ENCODE results near the gene ATG9A. TPM values are rescaled to one million over a fixed set of nuclear protein-coding genes. Genes with fewer than 3 reads are reported as not detected.

Gene ATG9A, protein sequence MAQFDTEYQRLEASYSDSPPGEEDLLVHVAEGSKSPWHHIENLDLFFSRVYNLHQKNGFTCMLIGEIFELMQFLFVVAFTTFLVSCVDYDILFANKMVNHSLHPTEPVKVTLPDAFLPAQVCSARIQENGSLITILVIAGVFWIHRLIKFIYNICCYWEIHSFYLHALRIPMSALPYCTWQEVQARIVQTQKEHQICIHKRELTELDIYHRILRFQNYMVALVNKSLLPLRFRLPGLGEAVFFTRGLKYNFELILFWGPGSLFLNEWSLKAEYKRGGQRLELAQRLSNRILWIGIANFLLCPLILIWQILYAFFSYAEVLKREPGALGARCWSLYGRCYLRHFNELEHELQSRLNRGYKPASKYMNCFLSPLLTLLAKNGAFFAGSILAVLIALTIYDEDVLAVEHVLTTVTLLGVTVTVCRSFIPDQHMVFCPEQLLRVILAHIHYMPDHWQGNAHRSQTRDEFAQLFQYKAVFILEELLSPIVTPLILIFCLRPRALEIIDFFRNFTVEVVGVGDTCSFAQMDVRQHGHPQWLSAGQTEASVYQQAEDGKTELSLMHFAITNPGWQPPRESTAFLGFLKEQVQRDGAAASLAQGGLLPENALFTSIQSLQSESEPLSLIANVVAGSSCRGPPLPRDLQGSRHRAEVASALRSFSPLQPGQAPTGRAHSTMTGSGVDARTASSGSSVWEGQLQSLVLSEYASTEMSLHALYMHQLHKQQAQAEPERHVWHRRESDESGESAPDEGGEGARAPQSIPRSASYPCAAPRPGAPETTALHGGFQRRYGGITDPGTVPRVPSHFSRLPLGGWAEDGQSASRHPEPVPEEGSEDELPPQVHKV
- total RNA-seq: 78.2 TPM
- long read RNA-seq, full-length matches to known transcripts: 137 of 216 reads
- long read RNA-seq, partial matches to known transcripts: 42 of 216 reads
- long read RNA-seq, other reads (novel, unspliced or antisense): 37 of 216 reads

DNA sequence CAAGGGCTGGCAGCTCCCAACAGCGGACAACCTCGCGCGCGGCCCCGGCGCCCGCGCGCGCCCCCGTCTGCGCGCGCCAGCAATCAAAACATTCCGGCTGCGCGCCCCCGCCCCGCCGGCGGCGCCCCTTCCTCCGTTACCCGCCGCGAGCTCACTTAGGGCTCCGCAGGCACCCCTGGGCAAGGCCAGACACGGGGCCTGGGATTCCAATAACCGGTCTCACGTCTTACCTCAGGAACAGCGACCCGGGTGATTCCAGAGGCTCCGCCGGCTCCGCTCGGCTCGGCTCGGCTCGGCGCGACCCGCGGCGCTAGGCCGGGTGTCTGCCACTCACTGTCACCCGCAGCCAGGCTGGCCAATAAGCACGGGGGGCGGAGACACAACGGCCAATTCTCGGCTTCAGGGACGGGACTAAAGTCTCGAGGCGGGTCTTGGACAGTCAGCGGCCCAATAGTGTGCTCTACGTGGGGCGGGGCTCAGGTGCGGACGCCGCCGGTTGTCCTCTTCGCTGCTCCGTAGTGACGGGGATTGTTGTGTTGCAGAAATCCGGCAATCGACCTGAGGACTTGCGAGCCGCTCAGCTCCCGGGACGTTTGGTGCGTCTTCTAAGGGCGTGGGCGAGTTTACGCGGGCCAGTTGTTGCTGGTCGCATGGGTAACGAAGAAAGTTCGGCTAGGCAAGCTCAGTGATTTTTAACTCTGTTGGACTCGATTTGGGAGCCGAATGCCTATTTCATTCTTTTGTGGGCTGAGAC is at the start of gene ATG9A, which contains the start of gene ANKZF1:
ATG9A (minus strand) TSS at position 332 of the 754 bp plus-strand sequence. CDS start 1,612 bp downstream, outside the sequence.
ANKZF1 (plus strand) TSS at position 502 of the 754 bp plus-strand sequence. CDS start 452 bp downstream, outside the sequence.
- peak; percentile 99 for DNase-seq
- H3K9me3 ChIP-seq (replicated peaks): no peaks in the 10 kb centered on the region
- peaks cover 61% of the 10 kb centered on the region for H3K36me3 ChIP-seq
- H3K4me3 ChIP-seq: peak within 1 kb of the TSS; percentile 83
- peak within 1 kb of the TSS; percentile 96 for H3K27ac ChIP-seq (replicated peaks)
- H3K4me1 ChIP-seq: peaks cover 65% of the 10 kb centered on the region
- TF ChIP-seq CTCF (IDR thresholded peaks at IDR 0.05; ENCODE audit: borderline replicate concordance): no peak
- no peaks in the 10 kb centered on the region for H3K27me3 ChIP-seq (ENCODE audit: low read depth)
- intact Hi-C loops (cut with micrococcal nuclease): loop anchor here (10.0 kb wide), 1 partner anchor 65 kb away; the partner anchor contains the start of gene NHEJ1

DNA sequence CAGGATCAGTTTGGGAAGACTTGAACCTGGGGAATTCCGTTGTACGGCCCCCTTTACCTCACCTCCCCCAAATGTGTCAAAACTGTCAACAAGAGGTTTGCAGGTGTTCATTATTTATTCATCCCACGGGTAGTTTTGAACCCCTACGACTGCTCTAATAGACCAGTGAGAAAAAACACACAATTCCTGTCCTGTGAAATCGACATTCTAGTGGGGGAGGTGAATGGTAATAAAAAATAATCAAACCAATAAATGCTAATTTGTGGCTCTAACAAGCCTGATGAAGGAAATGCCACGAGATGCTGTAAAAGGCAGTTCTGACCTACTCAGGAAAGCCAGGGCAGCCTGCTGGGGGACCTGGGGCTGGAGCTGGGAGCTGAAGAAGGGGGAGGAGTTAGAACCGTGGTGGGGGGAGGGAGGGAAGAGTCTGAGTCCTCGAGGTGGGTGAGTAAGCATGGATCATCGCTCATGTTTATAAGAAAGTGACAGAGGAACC is 49.3 kb upstream of the ATG9A start:
- H3K4me1 ChIP-seq: peaks cover 67% of the 10 kb centered on the region

DNA sequence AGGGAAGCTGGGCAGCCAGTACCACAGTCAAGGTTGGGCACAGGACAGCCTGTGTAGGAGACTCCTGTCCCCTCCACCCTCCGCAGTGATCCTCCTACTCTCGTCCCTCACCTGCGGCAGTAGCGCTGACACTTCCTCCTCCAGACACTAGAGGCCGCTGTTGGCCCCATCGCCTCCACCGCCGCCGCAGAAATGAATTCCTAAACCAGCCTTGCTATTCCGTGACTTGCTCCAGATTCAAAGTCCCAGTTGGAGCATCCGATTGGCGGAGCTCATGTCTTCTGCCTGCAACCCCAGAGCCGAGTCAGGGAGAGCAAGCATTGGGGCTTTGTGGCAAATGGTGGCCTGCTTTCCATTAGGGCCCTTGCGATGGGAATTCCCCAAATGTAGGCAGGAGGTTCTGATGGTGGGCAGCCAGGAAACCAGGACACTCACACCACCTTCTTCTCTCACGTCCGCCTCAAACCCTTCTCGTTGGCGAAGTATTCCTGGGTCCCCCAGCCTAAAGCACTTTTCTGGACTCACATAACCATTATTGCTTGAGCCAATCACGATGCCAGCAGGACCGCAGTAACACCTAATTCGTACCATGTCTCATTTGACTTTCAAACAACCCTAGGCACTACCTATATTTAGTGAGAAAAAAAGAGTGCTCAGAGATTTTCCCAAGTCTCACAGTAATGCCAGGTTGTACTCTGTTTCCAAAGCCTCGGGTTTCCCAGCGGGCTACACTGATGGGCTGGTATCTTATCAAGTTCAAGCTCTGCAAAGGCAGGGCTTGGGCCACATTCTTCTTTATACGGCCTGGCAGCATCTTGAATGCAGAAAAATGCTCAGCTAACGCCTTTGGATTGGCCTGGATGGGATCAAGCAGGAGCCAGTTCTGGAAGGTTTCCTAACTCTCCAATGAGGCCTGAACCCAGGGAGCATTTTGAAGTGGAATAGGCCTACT is 48.5 kb upstream of the ATG9A start:
- DNase-seq: peak; percentile 77
- Histone ChIP-seq H3K27ac (replicated peaks) (peak overlapping the region; percentile 98), H3K4me1 (peaks cover 60% of the 10 kb centered on the region), H3K4me3 (peak overlapping the region; percentile 43), H3K9me3 (replicated peaks) (no peaks in the 10 kb centered on the region), H3K27me3 (ENCODE audit: low read depth) (no peaks in the 10 kb centered on the region), H3K36me3 (peaks cover 28% of the 10 kb centered on the region)
- intact Hi-C loops (cut with micrococcal nuclease): no loop called here
- peak; percentile 100 for TF ChIP-seq CTCF (IDR thresholded peaks at IDR 0.05; ENCODE audit: borderline replicate concordance)

More for the DNA sequence above, 49.3 kb upstream of the ATG9A start:
- H3K9me3 ChIP-seq (replicated peaks): no peaks in the 10 kb centered on the region
- peak overlapping the region; percentile 88 for H3K4me3 ChIP-seq
- intact Hi-C loops (cut with micrococcal nuclease): no loop called here
- peaks cover 35% of the 10 kb centered on the region for H3K36me3 ChIP-seq
- DNase-seq: no peak
- no peaks in the 10 kb centered on the region for H3K27me3 ChIP-seq (ENCODE audit: low read depth)
- TF ChIP-seq CTCF (IDR thresholded peaks at IDR 0.05; ENCODE audit: borderline replicate concordance): no peak
- peak overlapping the region; percentile 98 for H3K27ac ChIP-seq (replicated peaks)

DNA sequence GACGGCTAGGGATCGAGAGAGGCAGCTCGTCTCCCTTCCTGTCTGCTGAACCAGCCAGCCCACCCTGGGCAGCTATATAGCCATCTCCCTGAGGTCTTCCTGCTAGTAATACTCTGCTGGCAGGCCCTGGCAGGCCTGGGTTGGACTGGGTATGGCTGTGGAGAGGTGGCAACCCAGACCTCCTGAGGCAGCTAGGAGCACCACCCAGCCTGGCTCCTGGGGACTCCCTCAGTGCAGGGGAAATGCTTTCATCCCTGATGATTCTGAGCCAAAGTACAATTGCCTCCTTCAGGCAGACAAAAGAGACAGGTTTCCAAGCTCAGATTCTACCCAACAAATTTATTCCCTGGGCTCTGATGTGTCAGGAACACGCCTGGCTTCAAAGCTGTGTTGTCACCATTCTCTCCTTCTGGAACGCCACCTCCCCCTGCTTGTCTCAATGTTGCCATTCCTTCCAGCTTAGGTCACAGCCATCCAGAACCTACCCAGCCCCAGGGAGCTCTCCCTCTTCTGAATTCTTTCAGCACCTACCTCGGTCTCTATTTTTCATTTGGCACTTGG is 45.0 kb upstream of the ATG9A start:
- no peak for TF ChIP-seq CTCF (IDR thresholded peaks at IDR 0.05; ENCODE audit: borderline replicate concordance)
- DNase-seq: no peak
- Histone ChIP-seq H3K9me3 (replicated peaks) (no peaks in the 10 kb centered on the region), H3K4me3 (no peak overlapping the region), H3K27me3 (ENCODE audit: low read depth) (no peaks in the 10 kb centered on the region), H3K4me1 (peaks cover 36% of the 10 kb centered on the region), H3K36me3 (no peaks in the 10 kb centered on the region), H3K27ac (replicated peaks) (peak overlapping the region; percentile 91)
- intact Hi-C loops (cut with micrococcal nuclease): no loop called here
